Sigmoid colon (tissue), 4 donors: Measurements from ENCODE around the gene DAZAP2.

Experiments
- EP300 ChIP-seq, 4 donors: sonication (generic); formaldehyde crosslinking; IDR thresholded peaks; one replicate each; pipeline ENCODE4 v1.6.1; 2017; ENCODE audit warnings: antibody characterized with exemption in 4 of 4
- POLR2A ChIP-seq, 2 donors: fragments of 450-650 bp; IDR thresholded peaks; one replicate each; pipeline ENCODE4 v1.6.1; 2016; ENCODE audit warnings: antibody characterized with exemption in 2 of 2, mild to moderate bottlenecking in 2 of 2, moderate library complexity in 2 of 2
- POLR2AphosphoS5 ChIP-seq, 4 donors: sonication (generic); formaldehyde crosslinking; IDR thresholded peaks; one replicate each; pipeline ENCODE4 v1.6.1; 2017; ENCODE audit warnings: antibody characterized with exemption in 4 of 4
- TF ChIP-seq, protein P1 (sequence below), 4 experiments: fragments of 450-650 bp in 3 of 4; fragments of 200-600 bp in 1 of 4; IDR thresholded peaks; one replicate each; pipeline ENCODE4 v1.5.1; 2016 to 2019; ENCODE audit warnings: antibody characterized with exemption in 4 of 4, mild to moderate bottlenecking in 3 of 4, moderate library complexity in 2 of 4

DNA sequence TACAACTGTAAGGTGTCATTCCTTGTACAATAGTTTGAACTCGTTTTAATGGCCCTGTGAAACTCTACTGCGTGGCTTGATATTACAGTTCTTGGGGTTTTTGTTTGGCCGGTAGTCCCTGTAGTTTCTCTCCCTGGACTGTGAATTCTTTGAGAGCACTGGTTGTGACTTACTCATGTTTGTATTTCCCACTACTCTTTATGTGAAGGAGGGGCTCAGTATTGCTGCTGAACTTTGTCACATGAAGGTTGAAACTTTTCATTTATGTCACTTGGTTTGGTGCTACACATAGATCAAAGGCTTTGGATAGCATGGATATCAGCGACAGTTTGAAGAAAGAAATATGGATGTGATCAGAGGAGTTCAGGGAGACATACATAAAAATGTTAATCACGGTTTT is 19.3 kb upstream of the DAZAP2 start:
- TF ChIP-seq, protein P1, sequence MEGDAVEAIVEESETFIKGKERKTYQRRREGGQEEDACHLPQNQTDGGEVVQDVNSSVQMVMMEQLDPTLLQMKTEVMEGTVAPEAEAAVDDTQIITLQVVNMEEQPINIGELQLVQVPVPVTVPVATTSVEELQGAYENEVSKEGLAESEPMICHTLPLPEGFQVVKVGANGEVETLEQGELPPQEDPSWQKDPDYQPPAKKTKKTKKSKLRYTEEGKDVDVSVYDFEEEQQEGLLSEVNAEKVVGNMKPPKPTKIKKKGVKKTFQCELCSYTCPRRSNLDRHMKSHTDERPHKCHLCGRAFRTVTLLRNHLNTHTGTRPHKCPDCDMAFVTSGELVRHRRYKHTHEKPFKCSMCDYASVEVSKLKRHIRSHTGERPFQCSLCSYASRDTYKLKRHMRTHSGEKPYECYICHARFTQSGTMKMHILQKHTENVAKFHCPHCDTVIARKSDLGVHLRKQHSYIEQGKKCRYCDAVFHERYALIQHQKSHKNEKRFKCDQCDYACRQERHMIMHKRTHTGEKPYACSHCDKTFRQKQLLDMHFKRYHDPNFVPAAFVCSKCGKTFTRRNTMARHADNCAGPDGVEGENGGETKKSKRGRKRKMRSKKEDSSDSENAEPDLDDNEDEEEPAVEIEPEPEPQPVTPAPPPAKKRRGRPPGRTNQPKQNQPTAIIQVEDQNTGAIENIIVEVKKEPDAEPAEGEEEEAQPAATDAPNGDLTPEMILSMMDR (IDR thresholded peaks at IDR 0.05), result no peak
- TF ChIP-seq POLR2A (IDR thresholded peaks at IDR 0.05) (no peak), POLR2AphosphoS5 (IDR thresholded peaks at IDR 0.05) (no peak), EP300 (IDR thresholded peaks at IDR 0.05) (no peak)
